ENCODE results near the gene PROK1.
"Not testable (repeated sequence)": the region's sequence is repeated elsewhere in the genome, so short reads cannot be mapped to it uniquely, and the experiment has no call there.

PROK1 gene, protein sequence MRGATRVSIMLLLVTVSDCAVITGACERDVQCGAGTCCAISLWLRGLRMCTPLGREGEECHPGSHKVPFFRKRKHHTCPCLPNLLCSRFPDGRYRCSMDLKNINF

GRCh38 chr1:110450929-110451328 lies at the start of gene PROK1:
TSS of gene PROK1 (plus strand) at chr1:110451149. CDS start at chr1:110451217, 68 bp downstream.
- Histone ChIP-seq H3K27me3 (replicated peaks) (peaks cover 24% of the 10 kb centered on the region), H3K36me3 (replicated peaks) (no peaks in the 10 kb centered on the region), H3K27ac (no peak within 1 kb of the TSS), H3K4me3 (ENCODE audit: low read depth, low read length) (no peak within 1 kb of the TSS)
- in situ Hi-C loops (cut with HindIII; ENCODE audit: low pct_ligation_motif_present, low sequenced_read_pairs) = no loop called here
- TF ChIP-seq, protein P1, sequence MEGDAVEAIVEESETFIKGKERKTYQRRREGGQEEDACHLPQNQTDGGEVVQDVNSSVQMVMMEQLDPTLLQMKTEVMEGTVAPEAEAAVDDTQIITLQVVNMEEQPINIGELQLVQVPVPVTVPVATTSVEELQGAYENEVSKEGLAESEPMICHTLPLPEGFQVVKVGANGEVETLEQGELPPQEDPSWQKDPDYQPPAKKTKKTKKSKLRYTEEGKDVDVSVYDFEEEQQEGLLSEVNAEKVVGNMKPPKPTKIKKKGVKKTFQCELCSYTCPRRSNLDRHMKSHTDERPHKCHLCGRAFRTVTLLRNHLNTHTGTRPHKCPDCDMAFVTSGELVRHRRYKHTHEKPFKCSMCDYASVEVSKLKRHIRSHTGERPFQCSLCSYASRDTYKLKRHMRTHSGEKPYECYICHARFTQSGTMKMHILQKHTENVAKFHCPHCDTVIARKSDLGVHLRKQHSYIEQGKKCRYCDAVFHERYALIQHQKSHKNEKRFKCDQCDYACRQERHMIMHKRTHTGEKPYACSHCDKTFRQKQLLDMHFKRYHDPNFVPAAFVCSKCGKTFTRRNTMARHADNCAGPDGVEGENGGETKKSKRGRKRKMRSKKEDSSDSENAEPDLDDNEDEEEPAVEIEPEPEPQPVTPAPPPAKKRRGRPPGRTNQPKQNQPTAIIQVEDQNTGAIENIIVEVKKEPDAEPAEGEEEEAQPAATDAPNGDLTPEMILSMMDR (IDR thresholded peaks at IDR 0.05; ENCODE audit: low read depth, low read length, missing control alignments) = no peak
- no peak for DNase-seq

DNA sequence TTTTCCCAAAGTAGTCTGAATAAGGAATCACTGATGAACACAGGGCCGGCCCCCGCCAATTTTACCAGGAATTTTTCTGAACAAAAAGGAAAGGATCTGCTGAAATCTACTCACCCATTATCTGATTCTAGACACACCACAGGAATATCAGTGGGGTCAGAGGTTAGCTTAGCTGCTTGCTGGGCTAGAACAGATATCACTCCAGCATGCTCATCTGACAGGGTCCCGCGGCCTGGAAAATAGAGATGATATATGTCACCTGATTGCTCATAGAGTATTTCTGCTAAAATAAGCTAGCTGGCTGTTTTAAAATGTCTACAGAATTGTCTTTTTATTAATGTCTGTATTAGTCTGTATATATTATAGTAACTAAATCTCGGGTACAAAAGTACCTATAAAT lies 47.1 kb upstream of the PROK1 start:
- Histone ChIP-seq H3K36me3 (replicated peaks) (peaks cover 47% of the 10 kb centered on the region), H3K4me3 (ENCODE audit: low read depth, low read length) (no peak overlapping the region), H3K27ac (no peak overlapping the region), H3K27me3 (replicated peaks) (no peaks in the 10 kb centered on the region)
- DNase-seq = no peak
- TF ChIP-seq, protein P1 (IDR thresholded peaks at IDR 0.05; ENCODE audit: low read depth, low read length, missing control alignments) = no peak
- in situ Hi-C loops (cut with HindIII; ENCODE audit: low pct_ligation_motif_present, low sequenced_read_pairs) = no loop called here

- TF ChIP-seq, protein P1 (IDR thresholded peaks at IDR 0.05; ENCODE audit: low read depth, low read length, missing control alignments) = no peak
- Histone ChIP-seq H3K36me3 (replicated peaks) (peaks cover 47% of the 10 kb centered on the region), H3K27me3 (replicated peaks) (no peaks in the 10 kb centered on the region), H3K27ac (no peak overlapping the region), H3K4me3 (ENCODE audit: low read depth, low read length) (no peak overlapping the region)
- DNase-seq = no peak
- in situ Hi-C loops (cut with HindIII; ENCODE audit: low pct_ligation_motif_present, low sequenced_read_pairs) = no loop called here
These were observed 46.5 kb upstream of the PROK1 start for GRCh38 chr1:110404401-110404800.

GRCh38 chr1:110406407-110406806 lies 44.5 kb upstream of the PROK1 start:
- H3K27ac ChIP-seq; in situ Hi-C loops (cut with HindIII; ENCODE audit: low pct_ligation_motif_present, low sequenced_read_pairs); H3K27me3 ChIP-seq (replicated peaks); DNase-seq: not testable (repeated sequence)
- peak overlapping the region; percentile 99 for H3K4me3 ChIP-seq (ENCODE audit: low read depth, low read length)
- peaks cover 30% of the 10 kb centered on the region for H3K36me3 ChIP-seq (replicated peaks)

- Histone ChIP-seq H3K36me3 (replicated peaks) (peaks cover 20% of the 10 kb centered on the region), H3K27ac (peak within 1 kb of the TSS; percentile 81), H3K4me3 (ENCODE audit: low read depth, low read length) (peak within 1 kb of the TSS; percentile 99), H3K27me3 (replicated peaks) (no peaks in the 10 kb centered on the region)
- TF ChIP-seq, protein P1 (IDR thresholded peaks at IDR 0.05; ENCODE audit: low read depth, low read length, missing control alignments) = no peak
- in situ Hi-C loops (cut with HindIII; ENCODE audit: low pct_ligation_motif_present, low sequenced_read_pairs) = no loop called here
- peak; percentile 90 for DNase-seq
These were observed 43.4 kb upstream of the PROK1 start, which contains the start of gene LAMTOR5 for GRCh38 chr1:110407260-110408210. TSS of gene LAMTOR5 (minus strand) at chr1:110407694. CDS start at chr1:110407620, 74 bp downstream.

DNA sequence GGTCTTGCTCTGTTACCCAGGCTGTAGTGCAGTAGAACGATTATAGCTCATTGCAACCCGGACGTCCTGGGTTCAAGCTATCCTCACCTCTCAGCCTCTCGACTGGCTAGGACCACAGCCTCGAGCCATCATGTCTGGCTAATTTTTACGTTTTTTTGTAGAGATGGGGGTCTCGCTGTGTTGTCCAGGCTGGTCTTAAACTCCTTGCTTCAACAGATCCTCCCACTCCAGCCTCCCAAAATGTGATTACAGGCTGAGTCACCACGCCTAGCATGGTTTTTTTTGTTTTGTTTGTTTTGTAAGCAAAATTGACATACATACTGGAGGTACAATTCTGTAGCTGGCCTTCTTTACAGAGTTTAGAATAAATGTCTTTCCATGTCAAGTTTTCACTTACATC lies 42.5 kb upstream of the PROK1 start:
- Histone ChIP-seq H3K27me3 (replicated peaks) (no peaks in the 10 kb centered on the region), H3K36me3 (replicated peaks) (peaks cover 12% of the 10 kb centered on the region), H3K4me3 (ENCODE audit: low read depth, low read length) (no peak overlapping the region), H3K27ac (no peak overlapping the region)
- TF ChIP-seq, protein P1 (IDR thresholded peaks at IDR 0.05; ENCODE audit: low read depth, low read length, missing control alignments) = no peak
- DNase-seq = no peak
- in situ Hi-C loops (cut with HindIII; ENCODE audit: low pct_ligation_motif_present, low sequenced_read_pairs) = no loop called here

Measured in brain microvascular endothelial cell (primary cell).